Small intestine (tissue), 7 donors: ENCODE measurements around the gene ZNF212. TPM values are rescaled to one million over a fixed set of nuclear protein-coding genes. Genes with fewer than 3 reads are reported as not detected.

Source experiments
- DNase-seq, 2 donors: peaks; one replicate each; pipeline versions ENCODE4 v3.0.0 to v3.0.0-alpha.2; 2013
- FAIRE-seq: peaks from 2 replicates; lab custom pipeline; 2012; peaks lifted over from hg19 to GRCh38; lab: Jason Lieb, UNC
- H3K27ac ChIP-seq, 3 donors: one replicate each; pipeline ENCODE4 v1.5.1; 2013; ENCODE audit warnings: low read length in 2 of 3, mild to moderate bottlenecking in 2 of 3, control low read depth in 1 of 3, inconsistent platforms in 1 of 3, low read depth in 1 of 3, moderate library complexity in 1 of 3
- H3K27me3 ChIP-seq, 3 donors: one replicate each; pipeline ENCODE4 v1.6.1; 2013; ENCODE audit warnings: low read length in 3 of 3, inconsistent platforms in 1 of 3; ENCODE audit not compliant: control insufficient read depth in 3 of 3, insufficient read depth in 3 of 3
- H3K36me3 ChIP-seq, 3 donors: one replicate each; pipeline ENCODE4 v1.6.1; 2013; ENCODE audit warnings: low read length in 3 of 3, inconsistent platforms in 1 of 3, low read depth in 1 of 3, mild to moderate bottlenecking in 1 of 3, moderate library complexity in 1 of 3; ENCODE audit not compliant: control insufficient read depth in 3 of 3, insufficient read depth in 2 of 3
- H3K4me1 ChIP-seq, 3 donors: one replicate each; pipeline ENCODE4 v1.6.1; 2013; ENCODE audit warnings: low read length in 2 of 3, inconsistent platforms in 1 of 3, low read depth in 1 of 3, mild to moderate bottlenecking in 1 of 3, moderate library complexity in 1 of 3; ENCODE audit not compliant: control insufficient read depth in 3 of 3, insufficient read depth in 2 of 3
- H3K4me3 ChIP-seq, 3 donors: one replicate each; pipeline ENCODE4 v1.5.1; 2013; ENCODE audit warnings: low read length in 3 of 3, control low read depth in 1 of 3, inconsistent platforms in 1 of 3, low read depth in 1 of 3, mild to moderate bottlenecking in 1 of 3, moderate library complexity in 1 of 3
- H3K9me3 ChIP-seq, 2 donors: one replicate each; pipeline ENCODE4 v1.6.1; 2013; ENCODE audit warnings: low read depth in 1 of 2, low read length in 1 of 2; ENCODE audit not compliant: control insufficient read depth in 2 of 2, insufficient read depth in 1 of 2
- WGBS, 3 donors: extraction: QIAGEN DNeasy Blood & Tissue Kit; methylation state at CpG; one replicate each; pipeline ENCODE4 v1.1.7; 2013; 5-methylcytosine and 5-hydroxymethylcytosine counted together
- polyA plus RNA-seq, 4 donors: library from polyadenylated mRNA; stranded (reverse) in 3 of 4; unstranded in 1 of 4; fragments of 200-250 nt in 3 of 4; fragments of 120-200 nt in 1 of 4; gene quantifications; one replicate each; pipeline versions ENCODE4 v1.2.1 to v1.2.3, GENCODE V29; 2013
- donor health status: healthy with polysubstance abuse.
- donor health status: control.
- donor health status: control.
- donor health status: Bipolar disorder and iron deficiency.
- donor health status: healthy.

ZNF212 gene
- polyA plus RNA-seq, 4 donors, result 9.0 to 17.3 (median 15.6) TPM

GRCh38 chr7:149252378-149252777 is 12.9 kb downstream of the ZNF212 start:
- Histone ChIP-seq H3K27ac (no peak overlapping the region), H3K9me3 (no peaks in the 10 kb centered on the region), H3K4me1 (no peaks in the 10 kb centered on the region), H3K27me3 (no peaks in the 10 kb centered on the region), H3K4me3 (no peak overlapping the region), H3K36me3 (peaks cover 19 to 51% (median 23%) of the 10 kb centered on the region in 3 donors)
- FAIRE-seq, result no peak
- 92 to 100% (median 94%) methylated on average over 2 of the region's 2 CpGs for WGBS, 3 donors
- DNase-seq, result no peak

GRCh38 chr7:149253665-149254064 is 14.2 kb downstream of the ZNF212 start:
- DNase-seq, result no peak
- Histone ChIP-seq H3K9me3 (no peaks in the 10 kb centered on the region), H3K27me3 (no peaks in the 10 kb centered on the region), H3K36me3 (peaks cover 19 to 51% (median 23%) of the 10 kb centered on the region in 3 donors), H3K4me3 (no peak overlapping the region), H3K4me1 (no peaks in the 10 kb centered on the region), H3K27ac (no peak overlapping the region)
- 93 to 95% (median 95%) methylated on average over 7 of the region's 7 CpGs for WGBS, 3 donors
- no peak for FAIRE-seq

DNA sequence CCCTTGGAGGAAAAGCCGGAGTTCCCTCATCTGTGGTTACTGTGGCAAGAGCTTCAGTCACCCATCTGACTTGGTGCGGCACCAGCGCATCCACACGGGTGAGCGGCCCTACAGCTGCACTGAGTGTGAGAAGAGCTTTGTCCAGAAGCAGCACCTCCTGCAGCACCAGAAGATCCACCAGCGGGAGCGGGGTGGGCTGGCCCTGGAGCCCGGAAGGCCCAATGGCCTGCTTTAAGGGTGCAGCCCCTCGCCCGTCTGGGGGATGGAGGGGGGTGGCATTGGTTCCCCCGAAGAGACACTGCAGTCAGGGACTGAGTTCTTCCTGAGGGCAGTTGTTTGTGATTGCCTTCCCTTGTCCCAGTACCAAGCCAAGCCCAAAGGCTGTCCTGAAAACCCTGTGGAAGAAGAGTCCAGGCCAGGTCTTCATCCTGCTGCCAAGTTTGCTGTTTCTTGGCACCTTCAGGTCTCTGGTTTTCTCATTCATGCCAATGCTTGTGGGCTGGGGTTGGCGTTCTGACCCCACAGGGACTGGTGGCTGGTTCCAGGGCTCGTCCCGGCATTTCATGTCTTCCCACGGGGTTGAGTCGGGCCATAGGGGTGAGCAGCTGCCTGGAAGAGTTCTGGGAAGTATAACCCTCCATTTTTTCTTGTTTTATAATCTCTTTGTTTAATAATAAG is 14.9 kb downstream of the ZNF212 start:
- no peaks in the 10 kb centered on the region for H3K27me3 ChIP-seq
- H3K9me3 ChIP-seq, result no peaks in the 10 kb centered on the region
- no peaks in the 10 kb centered on the region for H3K4me1 ChIP-seq
- WGBS, 3 donors, result 94 to 96% (median 95%) methylated on average over 16 of the region's 16 CpGs
- H3K36me3 ChIP-seq, result peaks cover 19 to 51% (median 23%) of the 10 kb centered on the region in 3 donors
- DNase-seq (no peak), FAIRE-seq (no peak)
- H3K4me3 ChIP-seq, result no peak overlapping the region
- H3K27ac ChIP-seq, result no peak overlapping the region

- Histone ChIP-seq H3K27ac (no peak overlapping the region), H3K4me1 (no peaks in the 10 kb centered on the region), H3K4me3 (no peak overlapping the region), H3K9me3 (no peaks in the 10 kb centered on the region), H3K27me3 (no peaks in the 10 kb centered on the region), H3K36me3 (peaks cover 16 to 46% (median 23%) of the 10 kb centered on the region in 3 donors)
- no peak for DNase-seq
- 79 to 96% (median 96%) methylated on average over 5 of the region's 5 CpGs for WGBS, 3 donors
- no peak for FAIRE-seq
Observed at GRCh38 chr7:149255174-149255573, 15.7 kb downstream of the ZNF212 start.

DNA sequence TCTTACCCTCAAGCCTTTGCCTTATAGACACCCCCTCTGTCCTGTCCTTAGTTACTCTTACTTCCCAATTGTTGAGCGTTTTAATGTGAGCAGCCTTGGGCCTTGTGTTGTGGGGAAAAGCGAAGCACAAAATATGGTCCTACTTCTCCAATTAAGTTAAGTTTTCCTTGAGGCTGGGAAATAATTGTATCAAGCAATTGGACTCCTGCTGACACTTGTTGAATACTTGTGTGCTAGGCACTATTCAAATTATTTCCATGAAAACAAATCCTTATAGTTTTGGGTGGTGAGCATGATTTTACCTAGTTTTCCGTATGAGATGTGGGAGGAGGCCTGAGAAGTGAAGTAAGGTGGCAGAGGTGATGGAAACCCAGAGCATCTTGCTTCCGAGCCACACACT is 17.1 kb downstream of the ZNF212 start:
- FAIRE-seq (no peak), DNase-seq (no peak)
- Histone ChIP-seq H3K4me3 (no peak overlapping the region), H3K27me3 (no peaks in the 10 kb centered on the region), H3K27ac (no peak overlapping the region), H3K36me3 (peaks cover 14 to 35% (median 20%) of the 10 kb centered on the region in 3 donors), H3K4me1 (no peaks in the 10 kb centered on the region), H3K9me3 (no peaks in the 10 kb centered on the region)
- WGBS, 3 donors, result 90 to 92% (median 91%) methylated on average over 4 of the region's 4 CpGs

GRCh38 chr7:149257146-149257545 is 17.7 kb downstream of the ZNF212 start:
- Histone ChIP-seq H3K27me3 (no peaks in the 10 kb centered on the region), H3K27ac (no peak overlapping the region), H3K36me3 (peaks cover 13 to 31% (median 20%) of the 10 kb centered on the region in 3 donors), H3K4me3 (no peak overlapping the region), H3K9me3 (no peaks in the 10 kb centered on the region), H3K4me1 (no peaks in the 10 kb centered on the region)
- DNase-seq (no peak), FAIRE-seq (no peak)
- WGBS, 3 donors, result 87 to 100% (median 95%) methylated on average over 2 of the region's 2 CpGs

GRCh38 chr7:149261316-149261828 is 21.9 kb downstream of the ZNF212 start:
- FAIRE-seq (no peak), DNase-seq (peak in 1 of 2 donors; percentile 10)
- WGBS, 3 donors, result 4 to 7% (median 5%) methylated on average over 16 of the region's 16 CpGs
- Histone ChIP-seq H3K4me3 (peak overlapping the region in 2 of 3 donors; percentile 63 to 71), H3K9me3 (peaks cover 0 to 2% of the 10 kb centered on the region in 2 donors), H3K27ac (peak overlapping the region; percentile 69 to 97 (median 94)), H3K36me3 (peaks cover 5 to 18% (median 6%) of the 10 kb centered on the region in 3 donors), H3K4me1 (peaks cover 0 to 4% (median 3%) of the 10 kb centered on the region in 3 donors), H3K27me3 (no peaks in the 10 kb centered on the region)

- Histone ChIP-seq H3K27ac (peak within 1 kb of the TSS; percentile 69 to 97 (median 94)), H3K9me3 (peaks cover 0 to 2% of the 10 kb centered on the region in 2 donors), H3K27me3 (no peaks in the 10 kb centered on the region), H3K36me3 (peaks cover 9 to 24% (median 9%) of the 10 kb centered on the region in 3 donors), H3K4me1 (peaks cover 0 to 4% (median 3%) of the 10 kb centered on the region in 3 donors), H3K4me3 (peak within 1 kb of the TSS; percentile 48 to 71 (median 63))
- FAIRE-seq (no peak), DNase-seq (peak; percentile 86 to 97)
- 0 to 2% (median 1%) methylated on average over 71 to 115 of the region's 115 CpGs for WGBS, 3 donors
Observed at GRCh38 chr7:149261829-149262617, 22.6 kb downstream of the ZNF212 start, which contains the start of gene ZNF783. Gene ZNF783 (plus strand): TSS chr7:149262196. CDS start chr7:149262334, 138 bp downstream.
